Keratinocyte (primary cell): ENCODE results near the gene DENND4A. TPM values are rescaled to one million over a fixed set of nuclear protein-coding genes. Genes with fewer than 3 reads are reported as not detected.

Experiments
- DNase-seq: peaks from one replicate; pipeline ENCODE4 v3.0.0-alpha.2; 2011; ENCODE audit warnings: low read depth, missing footprints, low spot score
- FAIRE-seq: peaks from 2 replicates; lab custom pipeline; 2011; peaks lifted over from hg19 to GRCh38; lab: Jason Lieb, UNC
- H2AFZ ChIP-seq: 2 replicates; pipeline ENCODE4 v1.6.0; 2012; ENCODE audit warnings: low read length, control low read depth, inconsistent platforms; ENCODE audit not compliant: control insufficient read depth
- H3K27ac ChIP-seq: 2 replicates; pipeline ENCODE4 v1.5.1; 2011; ENCODE audit warnings: low read length; ENCODE audit not compliant: control insufficient read depth, insufficient read depth
- H3K27me3 ChIP-seq: 3 replicates; pipeline ENCODE4 v1.6.0; 2011; ENCODE audit warnings: low read length; ENCODE audit not compliant: control insufficient read depth, insufficient read depth; ENCODE audit errors: extremely low read depth
- H3K36me3 ChIP-seq, 2 experiments: 2 replicates in 1 of 2; 3 replicates in 1 of 2; pipeline ENCODE4 v1.5.1; 2011; ENCODE audit warnings: low read length in 2 of 2, mild to moderate bottlenecking in 1 of 2; ENCODE audit not compliant: control insufficient read depth in 2 of 2, insufficient read depth in 2 of 2; ENCODE audit errors: extremely low read depth in 1 of 2
- H3K4me1 ChIP-seq: 3 replicates; pipeline ENCODE4 v1.5.1; 2011; ENCODE audit warnings: low read length; ENCODE audit not compliant: control insufficient read depth, insufficient read depth; ENCODE audit errors: extremely low read depth
- H3K4me2 ChIP-seq: 3 replicates; pipeline ENCODE4 v1.6.0; 2011; ENCODE audit warnings: low read depth, low read length; ENCODE audit not compliant: control insufficient read depth, insufficient read depth; ENCODE audit errors: extremely low read depth
- H3K4me3 ChIP-seq, 3 experiments: fragments of 200-600 bp in 1 of 3; sonication (generic) in 1 of 3; 2 replicates in 2 of 3; 3 replicates in 1 of 3; pipeline ENCODE4 v1.5.1; 2011 to 2016; ENCODE audit warnings: low read length in 3 of 3, mild to moderate bottlenecking in 3 of 3, control low read depth in 2 of 3, inconsistent platforms in 1 of 3, low read depth in 1 of 3, mixed read lengths in 1 of 3, mixed run types in 1 of 3, moderate library complexity in 1 of 3; ENCODE audit not compliant: control insufficient read depth in 2 of 3, insufficient read depth in 2 of 3; ENCODE audit errors: extremely low read depth in 1 of 3
- H3K79me2 ChIP-seq: 2 replicates; pipeline ENCODE4 v1.6.0; 2012; ENCODE audit warnings: low read length; ENCODE audit not compliant: control insufficient read depth, insufficient read depth
- H3K9ac ChIP-seq: 3 replicates; pipeline ENCODE4 v1.6.0; 2011; ENCODE audit warnings: low read length; ENCODE audit not compliant: control insufficient read depth, insufficient read depth; ENCODE audit errors: extremely low read depth
- H3K9me1 ChIP-seq: 3 replicates; pipeline ENCODE4 v1.6.0; 2011; ENCODE audit warnings: low read length; ENCODE audit not compliant: control insufficient read depth, insufficient read depth; ENCODE audit errors: extremely low read depth
- H3K9me3 ChIP-seq: 2 replicates; pipeline ENCODE4 v1.5.1; 2012; ENCODE audit warnings: low read depth, low read length; ENCODE audit not compliant: control insufficient read depth
- H4K20me1 ChIP-seq: 3 replicates; pipeline ENCODE4 v1.6.0; 2011; ENCODE audit warnings: low read length; ENCODE audit not compliant: control insufficient read depth, insufficient read depth; ENCODE audit errors: extremely low read depth
- EZH2 ChIP-seq: IDR thresholded peaks from one replicate; pipeline ENCODE4 v1.6.1; 2012; ENCODE audit warnings: inconsistent platforms, mild to moderate bottlenecking, low read length, moderate library complexity
- dilution Hi-C: fragments of 300-500 bp; cut with MboI; formaldehyde crosslinking; loops from one replicate; pipeline ENCODE4 v1.7.0; 2020; ENCODE audit warnings: low sequenced_read_pairs; ENCODE audit not compliant: extremely low pct_ligation_motif_present
- polyA plus RNA-seq, 5 experiments: library from polyadenylated mRNA; depleted of rRNA in 3 of 5; stranded (reverse) in 3 of 5; stranded (forward) in 1 of 5; unstranded in 1 of 5; fragments of >200 nt; gene quantifications; 1 replicate in 1 of 5; 2 replicates in 3 of 5; 3 replicates in 1 of 5; pipeline versions ENCODE4 v1.2.1 to v1.2.3, GENCODE V29; 2011 to 2012; ENCODE audit warnings: missing spikeins in 2 of 5, low read depth in 1 of 5, low replicate concordance in 1 of 5
- TF ChIP-seq, protein P1 (sequence below), 3 experiments: IDR thresholded peaks in 1 of 3; conservative IDR thresholded peaks in 1 of 3; optimal IDR thresholded peaks in 1 of 3; 2 replicates in 2 of 3; 3 replicates in 1 of 3; pipeline versions ENCODE3 to v1.5.1; 2011; ENCODE audit warnings: low read length in 3 of 3, mild to moderate bottlenecking in 3 of 3, moderate library complexity in 2 of 3, control low read depth in 1 of 3, inconsistent platforms in 1 of 3; ENCODE audit not compliant: insufficient read depth in 2 of 3; ENCODE audit errors: extremely low read depth in 1 of 3

DENND4A gene
- polyA plus RNA-seq, 1 donor (not counting 4 experiments of a cell fraction or from before 2014, with no cell fraction given), result 10.0 TPM

DNA sequence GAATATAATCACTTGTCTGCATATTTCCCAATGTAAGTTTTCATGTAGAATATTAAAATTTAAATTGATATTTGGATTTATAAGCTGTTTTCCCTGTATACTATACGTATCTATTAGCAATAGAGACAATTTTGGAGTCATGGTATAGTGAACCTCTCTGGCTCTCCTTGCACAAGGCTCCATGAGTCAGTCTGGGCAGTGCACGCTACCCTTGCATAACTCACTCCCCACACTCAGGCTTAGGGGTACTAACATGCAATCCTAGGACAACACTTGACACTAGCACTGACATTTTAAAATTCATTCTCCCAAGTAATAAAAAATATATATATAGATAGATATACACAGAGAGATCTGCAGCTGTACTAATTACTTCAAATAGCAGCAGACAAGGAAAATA, 131.2 kb downstream of the DENND4A start:
- TF ChIP-seq, protein P1, sequence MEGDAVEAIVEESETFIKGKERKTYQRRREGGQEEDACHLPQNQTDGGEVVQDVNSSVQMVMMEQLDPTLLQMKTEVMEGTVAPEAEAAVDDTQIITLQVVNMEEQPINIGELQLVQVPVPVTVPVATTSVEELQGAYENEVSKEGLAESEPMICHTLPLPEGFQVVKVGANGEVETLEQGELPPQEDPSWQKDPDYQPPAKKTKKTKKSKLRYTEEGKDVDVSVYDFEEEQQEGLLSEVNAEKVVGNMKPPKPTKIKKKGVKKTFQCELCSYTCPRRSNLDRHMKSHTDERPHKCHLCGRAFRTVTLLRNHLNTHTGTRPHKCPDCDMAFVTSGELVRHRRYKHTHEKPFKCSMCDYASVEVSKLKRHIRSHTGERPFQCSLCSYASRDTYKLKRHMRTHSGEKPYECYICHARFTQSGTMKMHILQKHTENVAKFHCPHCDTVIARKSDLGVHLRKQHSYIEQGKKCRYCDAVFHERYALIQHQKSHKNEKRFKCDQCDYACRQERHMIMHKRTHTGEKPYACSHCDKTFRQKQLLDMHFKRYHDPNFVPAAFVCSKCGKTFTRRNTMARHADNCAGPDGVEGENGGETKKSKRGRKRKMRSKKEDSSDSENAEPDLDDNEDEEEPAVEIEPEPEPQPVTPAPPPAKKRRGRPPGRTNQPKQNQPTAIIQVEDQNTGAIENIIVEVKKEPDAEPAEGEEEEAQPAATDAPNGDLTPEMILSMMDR (optimal IDR thresholded peaks at IDR 0.05 in 1 of 3, IDR thresholded peaks at IDR 0.05 in 1 of 3, conservative IDR thresholded peaks at IDR 0.05 in 1 of 3; ENCODE audit: extremely low read depth in 1 of 3, insufficient read depth in 2 of 3, low read length in 3 of 3), result no peak
- TF ChIP-seq EZH2, result no peak
- dilution Hi-C loops, result no loop called here
- no peaks in the 10 kb centered on the region for H3K9me1 ChIP-seq
- H3K27ac ChIP-seq, result no peak overlapping the region
- H3K4me1 ChIP-seq, result peaks cover 2% of the 10 kb centered on the region
- H3K9me3 ChIP-seq, result no peaks in the 10 kb centered on the region
- no peak overlapping the region for H2AFZ ChIP-seq
- no peaks in the 10 kb centered on the region for H3K27me3 ChIP-seq
- H3K36me3 ChIP-seq, result peaks cover 0 to 4% of the 10 kb centered on the region in 2 experiments
- H4K20me1 ChIP-seq, result no peaks in the 10 kb centered on the region
- H3K79me2 ChIP-seq, result no peaks in the 10 kb centered on the region
- FAIRE-seq, result no peak
- H3K9ac ChIP-seq, result no peak overlapping the region
- no peak overlapping the region for H3K4me3 ChIP-seq
- no peak overlapping the region for H3K4me2 ChIP-seq
- DNase-seq, result no peak

DNA sequence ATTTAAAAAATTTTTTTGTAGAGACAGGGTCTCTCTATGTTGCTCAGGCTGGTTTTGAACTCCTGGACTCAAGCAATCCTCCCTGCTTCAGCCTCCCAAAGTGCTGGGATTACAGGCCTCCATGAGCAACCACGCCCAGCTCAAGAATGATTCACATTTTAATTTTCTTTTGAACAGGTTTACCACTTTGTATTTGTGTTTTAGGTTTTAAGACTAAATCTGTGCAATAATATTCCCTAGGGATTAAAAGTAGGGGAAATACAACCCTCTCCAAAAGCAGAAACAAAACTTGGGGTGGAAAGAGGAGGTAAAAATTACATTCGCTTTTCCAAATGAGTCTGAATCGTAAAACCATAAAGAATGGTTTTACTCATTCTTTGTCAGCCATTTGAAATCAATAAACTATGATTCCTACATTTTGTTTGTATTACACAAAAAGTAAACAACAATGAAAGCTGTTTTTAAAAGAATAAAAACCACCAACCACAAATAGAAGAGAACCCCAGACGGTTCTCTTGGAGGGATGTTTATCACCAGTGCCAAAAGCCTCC, 132.5 kb downstream of the DENND4A start:
- Histone ChIP-seq H3K27me3 (no peaks in the 10 kb centered on the region), H3K36me3 (peaks cover 0 to 5% of the 10 kb centered on the region in 2 experiments), H3K4me3 (no peak overlapping the region), H2AFZ (no peak overlapping the region), H3K79me2 (no peaks in the 10 kb centered on the region), H3K9me3 (no peaks in the 10 kb centered on the region), H3K9ac (no peak overlapping the region), H3K4me1 (peaks cover 15% of the 10 kb centered on the region), H3K27ac (no peak overlapping the region), H3K4me2 (no peak overlapping the region), H4K20me1 (no peaks in the 10 kb centered on the region), H3K9me1 (no peaks in the 10 kb centered on the region)
- no peak for FAIRE-seq
- no peak for TF ChIP-seq EZH2
- TF ChIP-seq, protein P1 (optimal IDR thresholded peaks at IDR 0.05 in 1 of 3, IDR thresholded peaks at IDR 0.05 in 1 of 3, conservative IDR thresholded peaks at IDR 0.05 in 1 of 3; ENCODE audit: extremely low read depth in 1 of 3, insufficient read depth in 2 of 3, low read length in 3 of 3), result no peak
- no peak for DNase-seq
- dilution Hi-C loops, result no loop called here
